GM19239 (cell line): ENCODE data around the gene TWF2.

ENCODE experiments used
- DNase-seq: peaks from one replicate; pipeline ENCODE4 v3.0.0; 2011; ENCODE audit warnings: low spot score; ENCODE audit not compliant: insufficient read length
- FAIRE-seq: peaks from 2 replicates; lab custom pipeline; 2011; peaks lifted over from hg19 to GRCh38; lab: Jason Lieb, UNC

TWF2 gene

DNA sequence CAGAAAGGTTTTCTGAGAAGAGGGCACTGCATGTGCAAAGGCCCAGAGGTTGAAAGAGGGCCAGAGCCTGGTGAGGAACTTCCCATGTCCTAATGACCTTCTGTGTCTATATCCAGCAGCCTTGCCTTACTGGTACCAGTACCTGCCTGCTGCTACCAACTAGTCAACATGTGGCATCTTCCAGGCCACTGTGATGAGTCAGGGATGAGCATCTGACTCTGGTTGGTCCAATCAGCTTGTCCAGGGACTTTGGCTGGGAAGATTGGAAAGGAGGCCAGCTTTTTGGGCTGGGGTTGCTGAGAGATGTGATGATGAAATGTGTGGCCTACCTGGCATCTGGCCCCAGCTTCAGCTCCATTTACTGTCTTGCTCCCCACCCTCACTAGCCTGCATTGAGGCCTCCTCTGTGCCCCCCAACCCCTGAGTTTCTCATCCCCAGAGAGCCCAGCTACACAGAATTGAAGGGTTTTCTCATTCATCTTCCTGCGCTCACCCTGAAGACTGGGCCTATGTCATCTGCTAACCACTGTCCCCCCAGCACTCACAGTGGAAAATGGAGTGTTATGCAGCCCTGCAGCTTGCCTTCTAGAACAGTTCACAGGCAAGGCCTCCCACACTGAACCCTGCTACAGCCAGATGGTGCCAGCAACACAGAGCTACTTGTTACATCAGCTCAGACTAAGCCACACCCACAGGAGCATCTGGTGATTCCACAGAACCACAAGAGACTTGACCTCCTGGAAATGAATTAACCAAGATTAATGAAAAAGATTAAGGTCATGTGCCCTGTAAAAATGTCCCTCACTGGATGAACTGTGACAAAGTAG lies 1.3 kb upstream of the TWF2 start:
- FAIRE-seq = peak; percentile 49
- no peak for DNase-seq

DNA sequence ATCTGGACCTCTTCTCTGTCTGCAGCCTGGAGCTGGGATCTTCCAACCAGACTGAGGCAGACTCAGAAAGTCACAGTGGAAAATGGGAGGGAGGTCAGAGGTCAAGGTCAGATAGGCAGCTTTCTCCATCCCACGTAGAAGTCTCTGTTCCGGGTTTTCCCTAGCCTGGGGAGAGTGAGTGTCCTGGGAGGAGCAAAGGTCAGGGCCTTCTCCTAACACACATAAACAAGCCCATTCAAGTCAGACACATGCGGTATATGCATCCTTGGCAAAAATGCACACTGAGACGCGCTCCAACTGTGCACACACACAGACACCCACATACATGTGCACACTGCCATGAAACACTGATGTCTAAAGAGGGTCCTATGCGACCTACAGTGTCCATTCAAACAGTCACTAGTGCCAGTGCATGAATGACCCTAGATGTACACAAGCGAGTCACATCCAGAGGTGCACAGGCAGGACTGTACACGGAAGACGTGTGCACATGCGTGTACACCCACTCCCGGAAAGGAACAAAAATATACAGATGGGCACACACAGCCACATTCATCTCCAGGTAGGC lies 681 bp downstream of the TWF2 start:
- DNase-seq (no peak), FAIRE-seq (peak; percentile 66)

DNA sequence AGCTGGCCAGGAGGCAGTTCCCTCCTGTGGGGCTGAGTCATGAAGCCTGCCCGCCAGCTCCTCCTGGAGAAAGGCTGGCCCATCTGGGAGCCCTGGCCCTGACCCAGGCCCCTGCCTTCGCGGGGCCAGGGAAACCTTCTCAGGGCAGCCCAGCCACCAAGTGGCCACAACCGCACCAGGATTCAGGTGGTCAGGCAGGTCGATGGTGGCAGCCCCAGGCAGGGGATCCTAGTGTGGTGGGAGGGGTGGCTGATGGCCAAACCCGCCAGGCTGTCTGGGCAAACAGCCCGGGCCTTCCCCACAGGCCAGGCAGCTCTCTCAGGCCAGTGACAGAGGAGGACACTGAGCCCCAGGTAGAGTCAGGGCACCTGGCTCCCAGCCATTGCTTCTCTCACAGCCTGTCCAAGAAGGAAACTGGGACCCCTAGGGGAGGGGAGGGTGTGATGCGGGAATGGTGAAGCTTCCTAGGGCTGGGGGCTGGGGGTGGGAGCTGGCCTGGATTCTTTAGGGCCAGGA lies 1.2 kb downstream of the TWF2 start:
- DNase-seq (no peak), FAIRE-seq (no peak)

DNA sequence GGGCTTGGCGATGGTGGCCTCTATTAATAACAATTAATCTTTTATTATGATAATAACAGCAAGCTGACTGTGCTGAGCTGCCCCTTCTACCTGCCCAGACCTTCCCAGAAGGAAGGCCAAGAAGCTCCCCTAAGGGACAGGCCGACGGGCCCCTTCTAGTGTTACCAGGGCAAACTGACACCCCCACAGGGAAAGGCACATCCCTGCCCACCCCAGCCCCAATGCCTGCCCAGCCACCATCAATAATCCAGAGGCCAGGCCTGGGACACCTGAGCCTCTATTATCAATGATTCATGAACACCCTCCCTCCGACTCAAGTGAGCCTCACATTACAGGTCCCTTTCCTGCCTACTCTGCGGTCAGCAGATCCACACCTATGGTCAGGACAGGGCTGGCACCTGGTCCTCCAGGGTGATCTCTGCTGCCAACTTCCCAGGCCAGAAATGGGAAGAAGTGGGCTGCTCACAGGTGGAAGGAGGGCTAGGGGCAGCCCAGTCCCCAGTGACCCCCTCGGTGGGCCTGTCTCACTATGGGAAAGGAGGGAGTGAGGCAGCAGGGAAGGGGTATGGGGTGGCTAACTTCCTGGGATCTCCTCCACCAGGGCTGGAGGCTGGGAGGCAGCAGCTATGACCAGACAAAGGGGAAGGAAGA lies 1.8 kb downstream of the TWF2 start:
- DNase-seq (no peak), FAIRE-seq (no peak)

DNA sequence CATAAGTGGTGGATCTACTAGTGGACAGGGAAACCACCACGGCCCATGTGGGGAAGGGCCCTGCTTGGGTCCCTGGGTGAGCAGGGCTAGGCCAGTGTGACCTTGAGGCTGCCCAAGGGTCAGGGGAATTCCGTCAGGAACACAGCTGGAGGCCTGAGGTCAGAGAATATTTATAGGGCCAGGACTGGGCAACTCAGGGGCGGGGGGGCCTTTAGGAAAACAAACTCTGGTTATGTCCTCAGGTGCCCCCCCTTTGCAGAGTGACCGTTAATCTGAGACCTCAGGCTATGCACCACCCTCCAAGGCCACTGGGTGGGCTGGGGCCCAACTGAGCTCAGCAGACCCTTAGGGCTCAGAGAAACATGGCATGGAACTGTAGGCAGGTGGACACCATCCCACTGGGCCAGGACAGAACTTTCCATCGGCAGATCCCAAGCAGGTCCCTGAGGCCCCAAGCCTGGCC lies 2.5 kb downstream of the TWF2 start:
- no peak for FAIRE-seq
- no peak for DNase-seq

DNA sequence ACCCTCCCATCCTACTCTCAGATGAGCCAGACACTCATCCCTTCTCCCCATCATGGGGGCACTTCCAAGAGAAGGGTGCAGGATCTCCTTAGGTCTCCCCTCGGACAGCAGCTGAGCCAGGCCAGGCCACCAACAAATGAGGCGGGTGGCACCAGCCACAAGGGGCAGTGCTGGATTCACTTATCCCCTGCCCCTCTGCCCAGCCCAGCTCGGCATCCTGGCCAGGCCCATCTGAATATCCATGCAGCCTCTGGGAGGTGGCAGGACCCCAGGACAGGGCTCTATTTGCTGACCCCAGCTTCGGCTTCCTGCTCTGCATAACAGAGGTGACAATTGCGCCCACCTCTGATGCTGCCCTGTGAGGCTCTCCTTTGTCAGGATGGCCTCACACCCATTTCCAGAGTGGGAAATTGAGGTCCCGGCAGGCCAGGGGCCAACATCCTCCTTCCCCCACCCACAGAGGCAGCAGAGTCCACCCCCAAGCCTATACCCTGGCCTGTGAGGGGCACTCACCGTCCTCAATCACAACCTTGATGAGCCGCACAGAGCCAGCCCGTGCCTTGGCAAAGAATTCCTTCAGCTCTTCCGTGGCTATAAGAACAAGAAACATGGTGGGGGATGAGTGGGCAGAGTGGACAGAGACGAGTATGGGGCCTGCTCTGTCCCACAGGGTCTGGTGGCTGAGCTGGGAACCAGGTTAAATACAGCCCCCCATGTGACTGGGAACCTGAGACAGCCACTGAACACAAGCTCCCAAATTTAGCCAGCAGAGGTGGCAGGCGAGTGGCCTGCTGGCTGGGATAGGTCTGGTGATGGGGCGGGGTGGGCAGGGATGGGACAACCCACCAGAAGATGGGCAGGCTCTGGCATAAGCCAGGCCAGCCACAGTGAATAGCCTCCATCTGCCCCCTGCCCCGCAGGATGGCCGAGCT lies 4.2 kb downstream of the TWF2 start:
- DNase-seq (no peak), FAIRE-seq (no peak)

DNA sequence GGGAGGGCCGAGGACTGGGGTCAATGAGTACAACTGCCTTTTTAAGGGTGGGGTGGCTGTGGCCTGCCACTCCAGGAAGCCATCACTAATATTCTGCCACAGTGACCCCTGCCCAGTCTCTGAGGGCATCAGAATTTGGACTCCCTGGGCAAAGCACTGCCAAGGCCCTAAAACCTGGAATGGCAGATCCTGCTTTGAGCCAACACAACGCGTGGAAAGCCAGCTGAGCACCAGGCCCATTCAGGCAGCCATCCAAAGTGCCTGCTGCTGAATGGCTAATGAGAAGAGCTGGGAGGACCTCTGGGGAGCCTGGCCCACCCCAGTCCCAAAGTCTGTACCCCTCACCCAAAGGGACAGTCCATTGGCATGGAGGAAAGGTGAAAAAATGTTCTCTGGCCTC lies 5.0 kb downstream of the TWF2 start:
- no peak for DNase-seq
- no peak for FAIRE-seq

DNA sequence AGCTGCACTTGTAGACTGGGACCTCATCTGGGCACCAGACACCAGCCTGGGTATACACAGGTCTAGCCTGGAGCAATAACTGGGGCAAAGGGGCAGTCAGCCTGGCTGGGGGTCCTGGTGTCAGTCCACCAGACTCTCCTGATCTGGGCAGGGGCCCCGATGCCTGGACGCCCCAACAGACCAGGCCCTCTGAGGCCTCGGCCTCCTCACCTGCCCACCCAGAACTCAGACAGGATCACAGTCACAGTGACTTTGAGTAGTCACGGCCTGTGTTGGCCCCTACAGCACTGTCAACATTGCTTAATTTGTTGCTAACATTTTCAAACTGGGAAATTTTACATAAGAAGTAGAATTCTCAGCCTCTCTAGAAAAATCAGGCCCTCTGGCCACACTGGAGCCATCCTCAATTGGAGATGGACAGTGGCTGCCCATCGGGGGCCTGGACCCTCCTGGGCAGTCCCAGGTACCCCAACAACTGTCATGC lies 5.8 kb downstream of the TWF2 start:
- FAIRE-seq (no peak), DNase-seq (no peak)

DNA sequence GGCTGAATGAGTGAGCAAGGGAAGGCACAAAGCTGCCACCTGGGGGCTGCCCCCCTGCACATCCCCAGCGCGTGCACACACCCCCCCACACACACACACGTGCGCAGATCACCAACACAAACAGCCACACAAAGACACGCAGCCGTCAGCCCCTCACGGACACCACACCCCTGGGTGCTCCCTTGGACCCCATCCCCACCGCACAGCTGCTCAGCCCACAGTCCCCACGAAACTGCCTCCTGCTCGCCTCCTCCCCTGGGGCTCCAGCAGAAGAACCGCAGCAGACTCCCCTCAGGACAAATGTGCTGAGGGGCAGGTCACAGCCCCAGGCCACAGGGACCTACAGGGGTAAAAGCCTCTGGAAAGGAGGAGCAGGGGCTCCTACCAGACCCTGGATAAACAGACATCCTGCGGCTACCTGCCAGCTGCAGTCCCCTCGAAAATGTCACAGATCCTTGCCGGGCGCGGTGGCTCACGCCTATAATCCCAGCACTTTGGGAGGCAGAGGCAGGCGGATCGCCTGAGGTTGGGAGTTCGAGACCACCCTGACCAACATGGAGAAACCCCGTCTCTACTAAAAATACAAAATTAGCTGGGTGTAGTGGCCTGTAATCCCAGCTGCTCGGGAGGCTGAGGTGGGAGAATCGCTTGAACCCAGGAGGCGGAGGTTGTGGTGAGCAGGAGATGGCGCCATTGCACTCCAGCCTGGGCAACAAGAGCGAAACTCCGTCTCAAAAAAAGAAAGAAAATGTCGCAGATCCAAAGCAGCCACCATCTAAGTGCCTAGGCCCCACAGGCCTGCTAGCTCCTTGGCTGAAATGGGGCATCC lies 6.5 kb downstream of the TWF2 start:
- FAIRE-seq = no peak
- no peak for DNase-seq

DNA sequence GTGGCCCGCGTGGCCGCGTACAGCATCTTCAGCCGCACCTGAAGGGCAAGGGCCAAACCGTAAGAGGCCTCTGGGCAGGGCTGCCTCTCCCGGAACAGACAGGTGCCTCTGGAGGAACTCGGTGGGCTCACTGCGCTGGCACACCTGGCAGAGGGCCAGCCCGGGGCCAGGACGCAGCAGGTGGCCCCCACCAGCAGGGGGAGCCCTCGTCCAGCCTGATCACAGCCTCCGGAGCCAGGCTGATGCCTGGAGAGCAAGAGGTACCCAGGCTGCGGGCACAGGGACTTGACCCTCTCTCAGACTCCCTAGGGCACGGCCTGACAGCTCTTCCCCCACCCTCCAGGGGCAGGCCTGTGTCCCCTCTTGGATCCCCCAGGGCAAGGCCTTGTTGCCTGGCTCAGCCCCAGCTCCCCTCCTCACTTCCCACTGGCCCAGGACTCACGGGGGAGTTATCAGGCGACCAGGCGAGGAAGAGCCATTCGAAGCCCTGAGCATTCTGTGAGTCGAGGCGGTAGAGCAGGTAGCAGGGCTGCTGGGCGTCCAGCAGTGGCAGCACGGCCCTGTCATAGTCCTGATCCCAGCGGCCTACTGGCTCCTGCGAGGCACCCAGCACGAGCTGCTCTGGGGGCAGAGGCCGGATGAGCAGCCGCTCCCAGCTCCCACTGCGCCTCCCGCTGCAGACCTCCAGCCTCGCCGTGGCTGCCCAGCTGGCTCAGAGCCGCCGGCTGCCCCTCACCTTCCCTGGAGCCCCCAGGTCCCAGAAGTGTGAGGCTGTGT lies 7.3 kb downstream of the TWF2 start:
- FAIRE-seq (peak; percentile 58), DNase-seq (peak; percentile 76)

DNA sequence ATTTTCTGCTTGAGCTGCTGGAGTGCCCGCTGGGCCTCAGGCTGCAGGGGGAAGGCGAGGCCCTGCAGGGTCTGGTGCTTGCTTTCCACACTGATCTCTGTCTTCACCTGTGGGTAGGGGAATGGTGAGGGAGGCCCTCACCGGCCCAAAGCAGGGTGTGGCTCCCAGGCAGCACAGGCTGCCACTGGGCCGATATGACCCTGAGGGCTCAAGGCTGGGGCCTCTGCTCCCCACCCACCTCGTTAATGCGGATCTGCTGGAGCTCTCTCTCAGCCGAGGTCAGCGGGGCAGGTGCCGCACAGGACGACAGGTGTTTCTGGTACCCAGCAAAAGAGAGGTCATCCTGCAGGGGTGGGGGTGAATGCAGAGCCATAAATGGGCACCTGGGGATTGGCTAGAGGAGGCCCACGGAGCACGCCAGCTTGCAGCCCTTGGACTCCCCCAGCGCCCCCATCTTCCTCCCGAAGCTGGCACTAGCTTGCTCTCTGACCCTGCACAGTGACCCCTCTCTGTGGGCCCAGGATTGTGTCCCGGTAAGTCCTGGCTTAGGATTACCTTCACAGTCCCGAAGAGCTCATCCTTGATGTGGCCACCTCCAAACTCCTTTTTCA lies 8.0 kb downstream of the TWF2 start:
- DNase-seq = no peak
- no peak for FAIRE-seq

DNA sequence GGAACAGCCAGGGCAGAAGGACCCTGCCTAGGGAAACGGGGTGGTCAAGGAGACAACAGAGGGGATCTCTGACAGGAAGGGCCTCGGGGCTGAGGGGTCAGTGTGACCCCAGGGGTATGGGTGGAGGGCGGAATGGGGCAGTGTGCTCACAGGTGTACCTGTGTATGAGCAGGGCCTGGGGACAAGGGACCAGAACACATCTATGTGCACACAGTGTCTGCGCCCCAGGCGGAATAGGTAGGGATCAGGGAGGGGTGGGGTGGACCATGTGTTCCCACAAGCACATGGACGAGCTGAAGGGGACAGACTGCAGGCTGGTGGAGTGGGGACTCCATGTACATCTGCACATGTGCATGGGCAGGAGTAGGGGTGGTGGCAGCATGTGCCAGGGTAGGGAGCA lies 8.5 kb downstream of the TWF2 start:
- DNase-seq = no peak
- no peak for FAIRE-seq

DNA sequence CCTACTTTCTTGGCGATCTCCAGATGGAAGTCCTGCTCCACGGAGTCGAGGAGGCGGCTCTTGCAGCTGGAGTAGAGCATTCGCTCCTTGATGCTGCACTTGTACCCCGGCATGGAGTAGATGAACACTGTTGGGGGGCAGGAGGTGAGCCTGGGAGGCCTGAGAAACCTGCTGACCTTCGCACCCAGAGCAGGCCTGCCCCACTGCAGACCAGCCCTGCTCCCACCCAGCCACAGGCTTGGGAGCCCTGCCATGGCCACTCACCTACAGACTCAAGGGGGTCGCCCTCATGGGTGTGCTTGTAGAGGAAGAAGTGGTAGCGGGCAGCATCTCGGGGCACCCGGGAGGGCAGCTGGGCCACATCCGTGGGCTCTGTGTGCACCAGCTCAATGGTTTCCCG lies 9.3 kb downstream of the TWF2 start:
- FAIRE-seq = no peak

DNA sequence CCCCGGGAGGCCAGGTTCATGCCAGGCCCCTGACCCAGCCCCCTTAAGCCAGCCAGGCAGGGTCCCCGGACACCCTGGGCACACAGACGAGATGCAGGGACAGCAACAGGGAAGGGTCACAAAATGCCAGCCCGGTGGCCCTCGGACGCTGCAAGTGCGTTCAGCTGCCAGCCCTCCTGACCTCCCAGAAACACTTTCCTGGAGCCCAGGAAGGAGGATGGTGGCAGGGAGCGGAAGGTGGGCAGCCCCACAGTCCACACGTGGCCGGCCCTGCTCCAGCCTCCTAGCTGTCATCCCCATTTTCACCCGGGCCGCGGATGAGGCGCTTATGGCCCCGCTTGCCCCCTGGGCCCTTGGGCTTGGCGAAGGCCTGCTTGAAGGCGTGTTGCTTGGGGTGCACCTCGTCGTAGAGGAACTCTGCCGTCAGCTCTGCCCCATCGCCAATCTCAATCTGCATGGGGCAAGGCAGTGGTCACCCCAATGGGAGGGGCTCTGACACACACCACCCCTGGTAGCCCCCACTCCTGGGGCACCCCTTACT lies 10.1 kb downstream of the TWF2 start:
- FAIRE-seq (no peak), DNase-seq (no peak)

More for the DNA sequence above, 9.3 kb downstream of the TWF2 start:
- DNase-seq = no peak

DNA sequence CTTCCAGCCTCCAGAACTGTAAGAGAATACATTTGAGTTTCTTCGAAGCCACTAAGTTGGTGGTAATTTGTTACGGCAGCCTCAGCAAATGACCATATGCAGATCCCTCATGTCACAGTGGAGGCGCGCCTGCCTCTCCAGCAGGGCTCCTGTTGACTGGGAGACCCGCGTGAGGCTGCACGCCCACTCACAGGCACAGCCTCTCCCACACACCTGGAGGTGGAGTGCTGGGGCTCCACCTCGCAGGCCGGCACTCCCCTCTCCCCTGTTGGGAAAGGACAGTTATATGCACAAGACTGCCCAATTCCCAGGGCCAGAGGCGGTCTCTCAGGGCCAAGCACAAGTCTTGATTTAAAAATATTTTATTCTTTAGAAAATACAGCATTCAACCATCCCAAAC lies 10.7 kb downstream of the TWF2 start:
- no peak for DNase-seq
- no peak for FAIRE-seq

DNA sequence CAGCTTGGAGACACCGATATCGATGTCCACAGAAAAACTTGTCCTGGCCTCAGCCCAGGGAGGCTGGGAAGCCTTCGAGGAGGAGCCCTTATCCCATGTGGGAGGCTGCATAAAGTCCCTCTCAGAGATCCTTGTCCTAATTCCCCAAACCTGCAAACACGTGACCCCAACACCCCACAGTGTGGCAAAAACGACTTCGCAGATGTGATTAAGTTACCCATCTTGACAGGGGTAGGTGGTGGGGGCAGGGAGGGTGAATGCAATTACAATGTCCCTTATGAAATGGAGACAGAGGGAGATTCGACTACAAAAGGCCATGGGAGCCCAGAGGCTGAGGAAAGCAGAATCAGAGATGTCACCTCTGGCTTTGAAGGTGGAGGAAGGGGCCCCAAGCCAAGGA lies 11.2 kb downstream of the TWF2 start:
- DNase-seq = no peak
- FAIRE-seq = no peak

DNA sequence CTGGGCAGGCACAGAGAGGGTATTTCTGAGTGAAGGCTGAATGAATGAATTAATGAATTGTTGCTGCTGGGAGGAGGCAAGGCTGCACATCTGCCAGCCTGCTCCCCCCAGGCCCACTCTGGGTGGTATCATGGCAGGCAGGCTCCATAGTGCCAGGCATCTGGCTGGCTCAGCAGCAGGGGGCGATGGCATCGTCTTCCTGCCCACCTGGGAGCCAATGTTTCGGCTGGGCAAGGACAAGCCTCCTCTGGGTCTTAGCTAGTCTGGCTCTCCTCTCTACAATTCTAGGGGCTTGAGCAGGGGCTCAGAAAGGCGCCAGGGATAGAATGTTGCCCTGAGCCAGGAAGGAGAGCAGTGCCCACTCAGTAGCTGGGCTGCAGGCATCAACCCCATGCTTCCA lies 11.8 kb downstream of the TWF2 start:
- DNase-seq (no peak), FAIRE-seq (no peak)
